ENCODE results near the gene SRGAP3. TPM values are rescaled to one million over a fixed set of nuclear protein-coding genes. Genes with fewer than 3 reads are reported as not detected.

SRGAP3 gene
- total RNA-seq = 4.6 and 5.8 TPM in 2 replicates

GRCh38 chr3:9249273-9250192 is at the start of gene SRGAP3:
TSS of gene SRGAP3 (minus strand) at chr3:9249646. CDS start at chr3:9248951, 695 bp downstream.

GRCh38 chr3:8963137-8963853 is 286.2 kb downstream of the SRGAP3 start, which contains the start of gene RAD18:
TSS of gene RAD18 (minus strand) at chr3:8963472. CDS start at chr3:8963385, 87 bp downstream.

Other genes with a start within 250 kb of the SRGAP3 start
- 20.0 and 36.9 TPM in 2 replicates for gene THUMPD3, start 113.4 kb upstream of the SRGAP3 start, total RNA-seq
- 33.4 and 37.2 TPM in 2 replicates for gene SETD5, start 148.0 kb upstream of the SRGAP3 start, total RNA-seq